Caco-2 (cell line): ENCODE data around the gene PLAU. TPM values are rescaled to one million over a fixed set of nuclear protein-coding genes. Genes with fewer than 3 reads are reported as not detected.

Source experiments
- BruUV-seq: library from RNA; stranded (reverse); fragments of 400-500 nt; replicated peaks from 2 replicates; lab custom pipeline; 2021; lab: Mats Ljungman, UMichigan
- CTCF ChIA-PET: fragments of 300-600 bp; sonication (Branson Sonifier 250); formaldehyde crosslinking; loops from one replicate; lab custom pipeline; 2022; ENCODE audit warnings: antibody characterized with exemption; lab: Charles Lee
- POLR2A ChIA-PET: fragments of 300-600 bp; sonication (Branson Sonifier 250); formaldehyde crosslinking; loops from one replicate; lab custom pipeline; 2022; ENCODE audit warnings: antibody characterized with exemption; lab: Charles Lee
- DNase-seq, 2 experiments: peaks; one replicate each; pipeline versions ENCODE4 v3.0.0 to v3.0.0-alpha.2; 2020 to 2022
- H3K27me3 ChIP-seq: replicated peaks from 2 replicates; pipeline ENCODE4 v1.6.0; 2011; ENCODE audit warnings: low read length; ENCODE audit not compliant: control insufficient read depth, insufficient read depth
- H3K36me3 ChIP-seq: 2 replicates; pipeline ENCODE4 v1.5.1; 2011; ENCODE audit warnings: low read length; ENCODE audit not compliant: control insufficient read depth, insufficient read depth
- H3K4me1 ChIP-seq: fragments of 250-450 bp; sonication (Bioruptor Pico); 2 replicates; pipeline ENCODE4 v1.5.1; 2020; ENCODE audit warnings: mild to moderate bottlenecking
- H3K4me3 ChIP-seq: 2 replicates; pipeline ENCODE4 v1.5.1; 2011; ENCODE audit warnings: low read depth, mild to moderate bottlenecking, control low read depth, low read length
- H3K9me3 ChIP-seq: fragments of 250-450 bp; sonication (Bioruptor Pico); 2 replicates; pipeline ENCODE4 v1.5.1; 2020; ENCODE audit warnings: mild to moderate bottlenecking, moderate library complexity
- H3K27ac Mint-ChIP-seq: one replicate; pipeline ENCODE4 v1.8.0; 2022; ENCODE audit warnings: mixed read lengths; ENCODE audit not compliant: unreplicated experiment
- H3K27me3 Mint-ChIP-seq: one replicate; pipeline ENCODE4 v1.8.0; 2022; ENCODE audit warnings: mixed read lengths; ENCODE audit not compliant: insufficient read depth, unreplicated experiment
- H3K36me3 Mint-ChIP-seq: one replicate; pipeline ENCODE4 v1.8.0; 2022; ENCODE audit warnings: mild to moderate bottlenecking, mixed read lengths; ENCODE audit not compliant: insufficient read depth, unreplicated experiment
- H3K4me1 Mint-ChIP-seq: one replicate; pipeline ENCODE4 v1.8.0; 2022; ENCODE audit warnings: low read depth, mixed read lengths; ENCODE audit not compliant: unreplicated experiment
- H3K4me3 Mint-ChIP-seq: one replicate; pipeline ENCODE4 v1.8.0; 2022; ENCODE audit warnings: mild to moderate bottlenecking, moderate library complexity, mixed read lengths; ENCODE audit not compliant: unreplicated experiment
- H3K9me3 Mint-ChIP-seq: one replicate; pipeline ENCODE4 v1.8.0; 2022; ENCODE audit warnings: mixed read lengths; ENCODE audit not compliant: unreplicated experiment
- CTCF ChIP-seq, 2 experiments: fragments of 200-600 bp in 1 of 2; IDR thresholded peaks; 1 replicate in 1 of 2; 2 replicates in 1 of 2; pipeline versions ENCODE4 v1.5.1 to v1.8.0; 2011 to 2022; ENCODE audit warnings: antibody characterized with exemption in 1 of 2, control low read depth in 1 of 2, inconsistent platforms in 1 of 2, low read depth in 1 of 2, low read length in 1 of 2, mild to moderate bottlenecking in 1 of 2, moderate library complexity in 1 of 2; ENCODE audit not compliant: insufficient read depth in 1 of 2, severe bottlenecking in 1 of 2, unreplicated experiment in 1 of 2
- intact Hi-C: fragments of 100-400 bp; cut with micrococcal nuclease; formaldehyde crosslinking; loops from one replicate; pipeline ENCODE4 v1.10.0; 2022; ENCODE audit not compliant: unreplicated experiment
- total RNA-seq: library from RNA; stranded (reverse); gene quantifications from 2 replicates; pipeline ENCODE4 v1.2.3, GENCODE V29; 2022

Gene PLAU
- total RNA-seq, 1 experiment from 2014 or later, result 1.2 TPM

- Histone ChIP-seq H3K4me3 (no peak overlapping the region), H3K27me3 (no peaks in the 10 kb centered on the region; the same call in 1 of the 2 replicates), H3K9me3 (no peaks in the 10 kb centered on the region), H3K36me3 (no peaks in the 10 kb centered on the region), H3K4me1 (peaks cover 45% of the 10 kb centered on the region)
- no peak overlapping the region for H3K27ac Mint-ChIP-seq
- ChIA-PET CTCF (no interaction called here), POLR2A (no interaction called here)
- no peaks in the 10 kb centered on the region for H3K27me3 Mint-ChIP-seq
- DNase-seq, result no peak
- peaks cover 26% of the 10 kb centered on the region for H3K4me1 Mint-ChIP-seq
- H3K36me3 Mint-ChIP-seq, result peaks cover 4% of the 10 kb centered on the region
- BruUV-seq, result no TSS peak
- H3K4me3 Mint-ChIP-seq, result no peak overlapping the region
- H3K9me3 Mint-ChIP-seq, result no peaks in the 10 kb centered on the region
- intact Hi-C loops, result no loop called here
- TF ChIP-seq CTCF (IDR thresholded peaks at IDR 0.05; ENCODE audit: insufficient read depth in 1 of 2, low read depth in 1 of 2, low read length in 1 of 2, severe bottlenecking in 1 of 2, unreplicated experiment in 1 of 2), result no peak
These were observed 1.9 kb upstream of the PLAU start for GRCh38 chr10:73908853-73909539.

GRCh38 chr10:73909540-73910115 lies 1.3 kb upstream of the PLAU start:
- TF ChIP-seq CTCF (IDR thresholded peaks at IDR 0.05; ENCODE audit: insufficient read depth in 1 of 2, low read depth in 1 of 2, low read length in 1 of 2, severe bottlenecking in 1 of 2, unreplicated experiment in 1 of 2), result no peak
- Histone ChIP-seq H3K27me3 (no peaks in the 10 kb centered on the region; the same call in 1 of the 2 replicates), H3K9me3 (no peaks in the 10 kb centered on the region), H3K4me1 (peaks cover 45% of the 10 kb centered on the region), H3K4me3 (no peak overlapping the region), H3K36me3 (no peaks in the 10 kb centered on the region)
- Mint-ChIP-seq H3K36me3 (peaks cover 4% of the 10 kb centered on the region), H3K4me1 (peaks cover 26% of the 10 kb centered on the region), H3K4me3 (no peak overlapping the region), H3K27ac (no peak overlapping the region), H3K27me3 (no peaks in the 10 kb centered on the region), H3K9me3 (no peaks in the 10 kb centered on the region)
- intact Hi-C loops, result no loop called here
- no TSS peak for BruUV-seq
- POLR2A ChIA-PET, result interaction anchor here (0.6 kb wide), 1 partner anchor 124 kb away, joined by 3 read pairs; no protein-coding TSS in a partner anchor
- CTCF ChIA-PET, result no interaction called here
- DNase-seq, result no peak

DNA sequence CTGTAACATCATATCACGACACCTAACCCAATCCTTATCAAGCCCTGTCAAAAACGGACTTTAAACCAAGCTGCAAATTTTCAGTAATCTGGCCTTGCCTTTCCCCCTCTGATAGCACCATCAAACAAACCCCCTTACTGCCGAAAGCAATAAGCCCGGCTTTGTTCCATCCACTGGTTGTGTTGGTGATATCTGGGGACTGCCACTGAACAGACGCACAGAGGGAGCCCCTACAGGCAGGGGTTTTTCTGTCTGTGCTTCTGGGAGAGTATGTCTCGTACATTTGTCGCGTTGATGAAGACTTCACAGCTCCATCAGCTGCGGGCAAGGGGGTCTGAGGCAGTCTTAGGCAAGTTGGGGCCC lies 550 bp upstream of the PLAU start:
- H3K4me3 ChIP-seq, result peak overlapping the region; percentile 62
- no peaks in the 10 kb centered on the region for H3K9me3 Mint-ChIP-seq
- H3K4me1 ChIP-seq, result peaks cover 43% of the 10 kb centered on the region
- H3K36me3 ChIP-seq, result no peaks in the 10 kb centered on the region
- peak; percentile 37 to 44 for DNase-seq
- peak overlapping the region; percentile 53 for H3K27ac Mint-ChIP-seq
- BruUV-seq, result no TSS peak
- peak in 1 of 2 experiments; percentile 38 for TF ChIP-seq CTCF (IDR thresholded peaks at IDR 0.05; ENCODE audit: insufficient read depth in 1 of 2, low read depth in 1 of 2, low read length in 1 of 2, severe bottlenecking in 1 of 2, unreplicated experiment in 1 of 2)
- H3K4me1 Mint-ChIP-seq, result peaks cover 22% of the 10 kb centered on the region
- H3K27me3 ChIP-seq, result no peaks in the 10 kb centered on the region; the same call in 1 of the 2 replicates
- H3K4me3 Mint-ChIP-seq, result peak overlapping the region; percentile 83
- no peaks in the 10 kb centered on the region for H3K27me3 Mint-ChIP-seq
- ChIA-PET CTCF (interaction anchor here (0.6 to 0.8 kb wide), 2 partner anchors 21 to 148 kb away, joined by 3 read pairs; no protein-coding TSS in a partner anchor), POLR2A (interaction anchor here (0.6 kb wide), 1 partner anchor 123 kb away, joined by 3 read pairs; no protein-coding TSS in a partner anchor)
- H3K9me3 ChIP-seq, result no peaks in the 10 kb centered on the region
- intact Hi-C loops, result no loop called here
- peaks cover 4% of the 10 kb centered on the region for H3K36me3 Mint-ChIP-seq
